COLO668 (cell line): Measurements from ENCODE around the gene CCDC102A.
"Not testable (repeated sequence)": the region's sequence is repeated elsewhere in the genome, so short reads cannot be mapped to it uniquely, and the experiment has no call there.

Experiments used
- DNase-seq: peaks from one replicate; lab custom pipeline; 2025; ENCODE audit not compliant: unreplicated experiment; lab: John Stamatoyannopoulos, UW

The CCDC102A gene

DNA sequence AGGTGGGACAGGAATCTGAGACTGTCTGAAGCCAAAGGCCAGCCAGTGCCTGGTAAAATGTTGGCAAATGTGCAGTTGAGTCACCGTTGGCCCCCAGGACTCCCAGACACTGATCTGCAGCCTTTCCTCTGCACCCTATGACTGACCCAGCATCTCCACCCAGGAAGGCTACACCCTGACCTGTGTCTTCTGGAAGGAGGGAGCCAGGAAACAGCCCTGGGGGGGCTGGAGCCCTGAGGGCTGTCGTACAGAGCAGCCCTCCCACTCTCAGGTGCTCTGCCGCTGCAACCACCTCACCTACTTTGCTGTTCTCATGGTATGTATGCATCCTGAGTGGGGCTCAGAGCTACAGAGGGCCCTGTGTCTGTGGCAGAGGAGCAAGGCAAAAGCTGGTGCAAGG, 30.1 kb upstream of the CCDC102A start:
- no peak for DNase-seq

DNA sequence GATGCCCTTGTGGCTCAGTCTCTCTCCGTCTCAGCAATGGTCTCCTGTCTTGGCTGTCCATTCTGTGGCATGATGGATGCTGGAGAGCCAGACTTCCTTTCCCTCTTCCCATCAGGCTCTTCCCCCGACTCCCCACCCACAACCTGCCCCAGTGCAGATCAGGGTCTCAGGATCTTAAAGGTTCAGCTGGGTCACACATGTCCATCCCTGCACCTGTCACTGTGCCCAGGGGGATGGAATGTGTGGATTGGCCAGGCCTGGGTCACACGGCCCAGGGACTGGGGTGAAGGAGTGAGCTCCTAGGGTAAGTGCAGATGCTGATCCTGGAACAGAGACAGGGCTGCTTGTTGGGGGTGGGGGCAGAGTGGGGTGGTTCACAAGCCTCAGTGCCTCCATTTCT, 29.1 kb upstream of the CCDC102A start:
- DNase-seq, result no peak

DNA sequence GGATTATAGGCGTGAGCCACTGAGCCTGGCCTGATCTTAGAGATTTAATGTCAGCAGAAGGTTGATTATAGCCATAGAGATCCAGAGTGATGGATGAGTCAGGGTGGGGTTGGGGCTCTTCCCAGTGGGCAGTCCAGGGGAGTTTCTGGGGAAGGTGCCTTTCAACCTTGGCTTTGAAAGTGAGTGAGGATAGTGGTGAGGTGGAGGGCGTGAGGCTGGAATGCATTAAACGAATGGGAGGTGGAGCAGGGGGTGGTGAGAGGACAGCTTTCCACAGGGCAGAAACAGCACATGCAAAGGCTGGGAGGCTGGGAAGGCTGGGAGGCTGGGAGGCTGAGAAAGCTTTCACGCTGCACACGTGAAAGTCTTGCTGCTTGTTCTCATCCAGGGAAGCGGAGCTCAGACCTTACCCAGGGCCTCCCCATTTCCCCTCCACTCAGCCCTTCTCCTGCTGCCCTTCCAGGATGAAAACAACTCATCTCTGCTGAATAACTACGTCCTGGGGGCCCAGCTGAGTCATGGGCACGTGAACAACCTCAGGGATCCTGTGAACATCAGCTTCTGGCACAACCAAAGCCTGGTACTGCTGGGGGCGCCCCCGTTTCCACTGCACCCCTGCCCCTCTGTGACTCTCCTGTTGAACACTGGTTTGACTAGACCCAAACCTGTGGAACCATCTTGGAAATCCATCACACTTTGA, 28.4 kb upstream of the CCDC102A start:
- DNase-seq, result no peak

DNA sequence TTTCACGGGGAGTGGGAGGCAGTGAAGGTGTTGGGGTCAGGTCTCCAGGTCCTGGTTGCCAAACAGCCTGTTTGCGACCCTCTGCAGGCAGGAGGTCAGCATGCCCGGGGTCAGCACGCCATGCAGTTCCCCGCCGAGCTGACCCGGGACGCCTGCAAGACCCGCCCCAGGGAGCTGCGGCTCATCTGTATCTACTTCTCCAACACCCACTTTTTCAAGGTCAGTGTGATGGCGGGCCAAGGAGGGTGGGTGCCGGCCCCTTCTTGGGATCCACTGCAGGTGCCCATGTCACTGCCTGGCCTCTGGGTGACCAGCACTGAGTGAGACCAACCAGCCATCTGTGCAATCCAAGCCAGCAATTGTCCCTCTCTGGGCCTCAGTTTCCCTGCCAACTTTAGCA, 27.4 kb upstream of the CCDC102A start:
- DNase-seq, result no peak

DNA sequence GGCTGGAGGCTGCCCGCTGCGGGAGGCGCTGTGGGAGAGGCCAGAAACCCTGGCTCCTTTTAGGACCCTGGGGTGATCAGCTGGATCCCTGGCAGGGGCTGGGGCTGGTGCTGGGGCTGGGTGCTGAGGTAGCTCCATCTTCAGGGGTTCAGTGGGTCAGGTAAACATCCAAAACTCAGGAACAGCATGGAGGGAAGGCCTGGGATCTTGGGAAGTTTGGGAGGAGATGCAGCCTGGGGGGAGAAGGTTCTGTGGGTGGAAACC, 27.0 kb upstream of the CCDC102A start:
- DNase-seq, result no peak

DNA sequence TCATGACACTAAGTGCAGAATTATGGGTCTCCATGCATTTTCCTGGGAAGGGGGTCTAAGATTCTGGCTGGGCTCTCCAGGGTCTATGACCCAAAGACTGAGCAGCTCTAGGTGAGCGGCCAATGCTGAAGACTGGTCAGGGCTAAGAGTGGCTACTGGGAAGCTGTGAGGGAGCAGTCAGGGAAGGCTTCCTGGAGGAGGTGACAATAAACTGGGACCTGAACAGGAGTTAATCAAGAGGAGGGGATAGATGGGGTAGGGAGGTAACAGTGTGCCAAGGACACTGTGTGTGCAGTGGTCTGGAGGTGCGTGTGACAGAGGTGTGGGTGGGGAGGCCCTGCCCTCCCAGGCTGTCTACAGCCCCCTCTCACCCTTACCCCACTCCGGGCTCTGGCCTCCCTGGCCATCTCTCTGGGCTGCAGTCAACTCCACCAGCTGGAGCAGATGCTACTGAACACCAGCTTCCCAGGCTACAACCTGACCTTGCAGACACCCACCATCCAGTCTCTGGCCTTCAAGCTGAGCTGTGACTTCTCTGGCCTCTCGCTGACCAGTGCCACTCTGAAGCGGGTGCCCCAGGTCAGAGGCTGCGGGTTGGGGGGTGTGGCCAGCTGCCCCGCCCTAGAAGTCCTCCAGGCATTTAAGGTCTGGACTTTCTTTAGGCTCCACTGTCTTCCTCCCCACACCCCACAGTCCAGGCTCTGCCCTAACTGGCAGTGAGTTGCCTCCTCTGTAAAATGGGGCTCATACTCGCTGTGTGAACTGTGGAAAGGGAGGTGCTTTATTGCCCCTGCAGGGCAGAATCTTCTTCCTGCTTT, 26.5 kb upstream of the CCDC102A start:
- no peak for DNase-seq

DNA sequence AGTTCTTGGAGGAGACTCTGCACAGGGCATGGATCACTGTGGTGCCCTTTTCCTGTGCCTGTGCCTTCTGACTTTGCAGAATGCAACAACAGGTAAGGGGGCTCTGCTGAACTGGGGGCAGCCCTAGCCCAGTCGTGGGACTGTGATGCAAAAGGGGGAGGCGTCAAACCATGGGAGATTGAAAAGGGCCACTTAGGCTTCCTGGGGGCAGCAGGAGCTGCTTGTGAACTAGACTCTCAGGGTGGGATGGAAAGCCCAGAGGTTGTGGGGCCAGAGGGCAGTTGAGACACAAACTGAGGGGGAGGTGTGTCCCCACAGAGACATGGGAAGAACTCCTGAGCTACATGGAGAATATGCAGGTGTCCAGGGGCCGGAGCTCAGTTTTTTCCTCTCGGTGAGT, 25.7 kb upstream of the CCDC102A start:
- DNase-seq, result no peak

DNA sequence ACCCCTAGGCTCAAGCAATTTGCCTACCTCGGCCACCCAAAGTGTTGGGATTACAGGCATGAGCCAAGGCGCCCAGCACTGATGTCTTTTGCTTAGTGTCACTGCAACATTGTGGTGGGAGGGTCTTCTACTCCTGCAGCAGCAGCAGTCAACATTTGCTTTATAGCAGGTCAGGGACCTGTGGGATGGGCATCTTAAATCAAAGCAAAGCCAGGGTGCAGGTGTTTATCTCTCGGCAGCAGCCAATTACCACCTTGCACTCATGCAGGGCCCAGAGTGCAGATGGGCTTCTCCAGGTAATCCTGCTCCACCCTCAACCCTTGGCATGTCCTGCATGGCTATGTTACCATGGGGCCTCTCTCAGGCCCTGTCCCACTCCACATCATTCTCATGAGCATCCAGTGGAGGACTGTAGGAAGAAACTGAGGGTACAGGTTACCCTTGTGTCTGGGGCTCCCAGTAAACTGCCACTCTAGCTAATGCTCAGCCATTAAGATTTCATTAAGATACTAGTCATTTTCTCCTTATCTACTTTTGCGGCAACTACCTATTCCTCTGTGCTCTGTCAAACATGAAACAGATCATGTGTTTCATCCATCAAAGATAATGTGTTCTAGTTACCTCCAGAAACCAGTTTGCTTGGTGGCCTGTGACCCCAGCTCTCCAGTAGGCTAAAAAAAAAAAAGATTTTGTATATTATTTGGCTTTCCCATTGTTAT, 22.9 kb upstream of the CCDC102A start:
- no peak for DNase-seq

DNA sequence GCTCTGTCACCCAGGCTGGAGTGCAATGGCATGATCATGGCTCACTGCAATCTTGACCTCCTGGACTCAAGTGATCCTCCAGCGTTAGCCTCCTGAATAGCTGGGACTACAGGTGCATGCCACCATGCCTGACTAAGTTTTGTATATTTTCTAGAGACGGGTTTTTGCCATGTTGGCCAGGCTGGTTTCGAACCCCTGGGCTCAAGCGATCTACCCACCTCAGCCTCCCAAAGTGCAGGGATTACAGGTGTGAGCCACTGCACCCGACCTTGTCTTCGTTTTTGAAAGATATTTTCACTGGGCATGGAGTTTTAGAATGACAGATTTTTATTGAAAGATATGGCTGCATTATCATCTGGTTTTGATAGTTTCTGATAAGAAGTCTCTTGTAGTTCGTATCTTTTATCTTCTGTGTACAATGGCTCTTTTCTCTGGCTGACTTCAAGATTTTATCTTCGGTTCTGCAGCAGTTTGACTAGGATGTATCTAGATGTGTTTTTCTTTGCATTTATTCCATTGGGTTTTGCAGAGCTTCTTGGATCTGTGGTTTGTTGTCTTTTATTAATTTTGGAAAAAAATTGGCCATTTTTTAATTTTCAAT, 20.7 kb upstream of the CCDC102A start:
- DNase-seq, result no peak

DNA sequence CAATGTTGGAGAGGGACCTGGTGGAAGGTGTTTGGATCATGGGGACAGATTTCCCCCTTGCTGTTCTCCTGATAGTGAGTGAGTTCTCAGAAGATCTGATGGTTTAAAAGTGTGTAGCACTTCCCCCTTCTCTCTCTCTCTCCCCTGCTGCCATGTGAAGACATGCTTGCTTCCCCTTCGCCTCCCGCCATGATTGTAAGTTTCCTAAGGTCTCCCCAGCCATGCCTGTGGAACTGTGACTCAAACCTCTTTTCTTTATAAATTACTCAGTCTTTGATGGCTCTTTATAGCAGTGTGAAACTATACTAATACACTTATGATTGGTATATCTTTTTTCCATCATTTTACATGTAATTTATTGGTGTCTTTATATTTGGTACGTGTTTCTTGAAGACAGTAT, 19.5 kb upstream of the CCDC102A start:
- no peak for DNase-seq

DNA sequence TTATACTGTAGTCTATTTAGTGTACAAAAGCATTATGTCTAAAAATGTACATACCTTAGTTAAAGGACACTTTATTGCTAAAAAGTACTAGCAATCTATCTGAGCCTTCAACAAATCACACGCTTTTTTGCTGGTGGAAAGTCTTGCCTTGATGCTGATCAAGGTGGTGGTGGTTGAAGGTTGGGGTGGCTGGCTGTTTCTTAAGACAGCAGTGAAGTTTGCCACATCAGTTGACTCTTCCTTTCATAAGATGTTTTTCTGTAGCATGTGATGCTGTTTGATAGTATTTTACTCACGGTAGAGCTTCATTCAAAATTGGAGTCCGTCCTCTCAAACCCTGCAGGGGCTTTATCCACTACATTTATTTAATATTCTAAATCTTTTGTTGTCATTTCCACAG, 14.7 kb upstream of the CCDC102A start:
- no peak for DNase-seq

DNA sequence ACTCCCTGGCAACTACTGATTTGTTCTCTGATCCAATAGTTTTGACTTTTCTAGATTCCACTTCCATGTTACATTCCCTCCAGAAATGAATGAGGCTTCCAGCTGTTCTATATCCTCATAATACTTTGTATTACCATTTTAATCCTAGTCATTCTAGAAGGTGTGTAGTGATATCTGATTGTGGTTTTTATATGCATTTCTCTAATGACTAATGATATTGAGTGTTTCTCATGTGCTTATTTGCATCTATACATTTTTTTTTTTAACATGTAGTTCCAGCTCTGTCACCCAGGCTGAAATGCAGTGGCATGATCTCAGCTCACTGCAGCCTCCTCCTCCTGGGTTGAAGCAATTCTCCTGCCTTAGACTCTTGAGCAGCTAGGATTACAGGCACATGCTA, 13.4 kb upstream of the CCDC102A start:
- DNase-seq, result no peak

DNA sequence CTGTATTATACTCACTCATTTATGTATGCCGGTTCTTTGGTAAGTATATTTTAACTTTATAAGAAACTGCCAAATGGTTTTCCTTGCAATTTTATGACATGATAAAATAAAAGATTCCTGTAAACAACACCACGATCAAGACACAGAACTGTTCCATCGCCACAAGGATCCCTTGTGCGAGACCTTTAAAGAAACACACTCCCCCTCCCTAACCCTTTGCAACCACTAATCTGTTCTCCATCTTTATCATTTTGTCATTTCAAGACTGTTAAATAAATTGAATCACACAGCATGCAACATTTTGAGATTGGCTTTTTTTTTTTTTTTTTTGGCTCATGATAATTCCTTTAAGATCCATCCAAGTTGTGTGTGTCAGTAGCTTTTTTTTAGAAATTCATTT, 12.0 kb upstream of the CCDC102A start:
- no peak for DNase-seq

DNA sequence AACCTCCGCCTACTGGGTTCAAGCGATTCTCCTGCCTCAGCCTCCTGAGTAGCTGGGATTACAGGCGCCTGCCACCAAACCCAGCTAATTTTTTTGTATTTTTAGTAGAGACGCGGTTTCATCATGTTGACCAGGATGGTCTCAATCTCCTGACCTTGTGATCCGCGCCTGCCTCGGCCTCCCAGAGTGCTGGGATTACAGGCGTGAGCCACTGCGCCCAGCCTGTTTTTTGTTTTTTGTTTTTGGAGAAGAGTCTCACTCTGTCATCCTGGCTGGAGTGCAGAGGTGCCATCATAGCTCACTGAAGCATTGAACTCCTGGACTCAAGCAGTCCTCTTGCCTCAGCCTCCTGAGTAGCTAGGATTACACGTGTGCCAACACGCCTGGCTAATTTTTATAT, 11.2 kb upstream of the CCDC102A start:
- not testable (repeated sequence) for DNase-seq

DNA sequence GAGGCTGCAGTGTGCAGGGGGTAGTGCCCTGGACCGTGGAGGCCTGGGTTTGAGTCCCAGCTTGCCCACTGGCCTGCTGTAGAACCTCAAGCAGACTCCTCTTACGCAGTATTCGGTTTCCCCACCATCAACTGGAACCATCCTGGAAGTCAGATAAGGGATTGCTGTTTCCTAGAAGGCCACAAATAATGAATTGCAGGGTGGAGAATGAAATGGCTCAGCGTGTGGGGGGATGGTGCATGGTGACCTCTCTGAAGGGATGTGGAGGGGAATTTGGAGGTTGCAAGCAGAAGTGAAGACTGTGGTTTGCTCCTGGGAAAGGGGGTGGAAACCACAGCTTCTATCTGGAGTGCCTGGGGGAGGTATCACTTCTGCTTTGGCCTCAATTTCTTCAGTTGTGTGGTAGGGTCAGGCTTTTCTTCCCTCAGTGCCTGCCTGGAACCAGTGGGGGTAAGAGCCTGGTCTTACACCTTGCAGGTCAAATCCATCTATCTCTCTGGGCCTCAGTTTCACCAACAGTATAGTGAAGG, 7.8 kb upstream of the CCDC102A start:
- DNase-seq, result no peak

DNA sequence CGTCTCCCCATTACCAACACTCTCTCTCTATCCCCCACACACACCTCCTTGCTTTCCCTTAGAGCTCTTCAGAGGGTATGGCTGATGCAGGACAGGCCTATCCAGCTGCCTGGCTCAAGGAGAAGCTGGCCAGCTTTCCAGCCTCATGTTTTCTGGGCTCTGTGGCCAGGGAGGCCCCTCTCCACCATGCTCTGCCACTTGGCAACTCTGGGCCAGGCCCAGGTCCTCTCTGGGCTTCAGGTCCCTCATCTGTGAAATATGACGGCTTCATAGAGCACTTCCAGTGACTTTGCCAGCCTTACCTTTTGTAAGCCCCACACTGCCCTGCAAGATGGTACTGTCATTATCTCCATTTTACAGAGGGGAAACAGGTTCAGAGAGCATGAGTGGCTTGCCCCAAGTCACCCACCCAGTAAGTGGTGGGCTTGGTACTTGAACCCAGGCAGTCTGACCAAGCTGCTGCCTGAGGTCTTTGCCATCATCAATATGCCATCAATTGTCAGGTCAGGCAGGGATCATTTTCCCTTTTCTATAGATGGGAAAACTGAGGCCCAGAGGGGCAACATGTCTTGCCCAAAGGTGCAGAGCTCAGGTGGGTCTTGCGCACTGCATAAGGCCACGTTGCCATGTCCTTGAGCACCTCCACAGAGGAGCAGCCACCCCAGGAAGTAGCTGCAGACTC, 5.5 kb upstream of the CCDC102A start:
- DNase-seq, result no peak

DNA sequence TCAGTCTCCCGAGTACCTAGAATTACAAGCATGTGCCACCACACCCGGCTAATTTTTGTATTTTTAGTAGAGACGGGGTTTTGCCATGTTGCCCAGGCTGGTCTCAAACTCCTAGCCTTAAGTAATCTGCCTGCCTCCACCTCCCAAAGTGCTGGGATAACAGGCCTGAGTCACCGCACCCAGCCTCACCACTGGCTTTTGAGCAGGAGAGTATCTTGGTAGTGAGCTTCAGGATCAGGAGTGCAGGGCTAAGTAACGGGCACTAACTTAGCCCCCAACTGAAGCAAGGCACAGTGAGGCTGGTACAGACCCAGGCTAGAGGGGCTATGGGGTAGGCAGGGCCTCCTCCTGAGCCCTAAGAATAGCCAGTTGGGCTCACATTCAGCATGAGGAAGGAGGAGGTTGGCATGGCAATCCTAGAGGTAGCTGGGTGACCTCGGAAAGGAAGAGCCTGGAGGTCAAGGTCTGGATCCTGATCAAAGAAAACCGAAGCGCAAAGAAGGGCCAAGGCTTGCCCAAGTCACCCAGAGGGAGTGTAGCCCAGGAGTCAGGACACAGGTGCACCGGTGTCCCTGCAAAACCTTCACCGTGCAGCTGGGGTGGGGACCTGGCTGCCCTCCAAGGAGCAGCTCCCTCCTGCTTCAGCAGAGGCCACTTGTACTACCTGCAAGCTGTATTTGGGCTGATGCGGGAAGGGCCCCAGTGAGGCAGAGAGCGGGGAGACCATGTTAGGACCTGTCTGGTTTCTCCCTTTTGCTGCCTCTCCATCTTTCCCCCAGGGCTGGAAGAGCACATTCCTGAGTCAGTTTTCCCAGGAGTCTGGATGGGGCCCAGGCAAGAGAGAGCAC, 4.8 kb upstream of the CCDC102A start:
- no peak for DNase-seq

DNA sequence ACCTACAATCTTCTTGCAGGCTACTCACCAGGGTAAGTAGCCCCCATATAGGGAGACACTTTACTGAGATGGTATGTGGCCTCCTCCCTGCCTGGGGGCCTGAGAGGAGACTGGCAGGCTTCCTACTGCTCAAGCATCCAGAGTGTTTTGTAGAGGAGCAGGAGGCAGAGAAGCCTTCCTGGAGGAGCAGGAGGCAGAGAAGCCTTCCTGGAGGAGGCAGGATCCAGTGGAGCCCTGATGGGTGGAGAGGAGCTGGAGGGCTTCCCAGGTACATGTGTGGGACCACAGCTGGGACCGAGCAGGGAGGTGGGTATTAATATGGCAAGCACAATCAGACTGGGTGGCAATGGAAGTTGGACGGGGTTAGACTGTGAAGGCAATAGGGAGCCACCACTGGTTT, 4.0 kb upstream of the CCDC102A start:
- no peak for DNase-seq

DNA sequence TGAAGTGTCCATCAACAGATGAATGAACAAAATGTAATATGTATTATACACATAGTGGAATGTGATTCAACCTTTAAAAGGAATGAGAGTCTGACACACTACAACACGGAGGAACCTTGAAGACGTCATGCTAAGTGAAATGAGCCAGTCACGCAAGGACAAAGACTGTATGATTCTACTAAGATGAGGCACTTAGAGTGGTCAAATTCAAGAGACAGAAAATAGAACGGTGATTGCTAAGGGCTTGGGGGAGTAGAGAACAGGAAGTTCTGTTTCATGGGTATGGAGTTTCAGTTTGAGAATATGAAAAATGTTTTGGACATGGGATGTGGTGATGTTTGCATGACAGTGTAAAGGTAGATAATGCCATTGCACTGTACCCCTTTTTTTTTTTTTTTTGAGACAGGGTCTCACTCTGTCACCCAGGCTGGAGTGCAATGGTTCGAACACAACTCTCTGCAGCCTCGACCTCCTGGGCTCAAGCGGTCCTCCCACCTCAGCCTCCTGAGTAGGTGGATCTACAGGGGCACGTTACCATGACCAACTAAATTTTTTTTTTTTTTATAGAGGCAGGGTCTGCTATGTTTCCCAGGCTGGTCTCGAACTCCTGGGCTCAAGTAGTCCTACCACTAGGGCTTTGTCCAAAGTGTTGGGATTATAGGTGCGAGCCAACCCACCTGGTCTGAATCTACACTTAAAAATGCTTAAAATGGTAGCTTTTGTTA, 2.9 kb upstream of the CCDC102A start:
- DNase-seq, result no peak
